Urothelium cell line (cell line): ENCODE data around the gene GDI2.
"Not testable (repeated sequence)": the region's sequence is repeated elsewhere in the genome, so short reads cannot be mapped to it uniquely, and the experiment has no call there.

Experiments used
- DNase-seq: peaks from one replicate; pipeline ENCODE4 v3.0.0; 2011; ENCODE audit warnings: low spot score, mixed read lengths
- FAIRE-seq: peaks from 2 replicates; lab custom pipeline; 2011; peaks lifted over from hg19 to GRCh38; lab: Jason Lieb, UNC

The GDI2 gene

DNA sequence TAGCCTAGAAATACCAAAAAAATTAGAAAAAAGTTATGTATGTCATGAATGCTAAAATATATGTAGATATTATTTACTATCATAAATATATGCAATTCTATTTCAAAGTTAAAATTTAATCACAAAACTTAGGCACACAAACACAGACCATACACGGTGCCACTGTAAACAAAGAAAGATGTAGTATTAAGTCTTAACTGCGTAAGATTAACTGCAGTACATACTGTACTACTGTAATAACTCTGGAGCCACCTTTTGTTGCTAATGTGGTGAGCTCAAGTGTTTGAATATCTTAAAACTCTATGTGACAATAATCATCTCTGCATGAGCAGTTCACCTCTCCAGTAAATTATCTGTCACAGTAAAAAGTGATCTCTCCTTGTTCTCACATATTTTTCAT is 23.6 kb downstream of the GDI2 start:
- FAIRE-seq (no peak), DNase-seq (no peak)

DNA sequence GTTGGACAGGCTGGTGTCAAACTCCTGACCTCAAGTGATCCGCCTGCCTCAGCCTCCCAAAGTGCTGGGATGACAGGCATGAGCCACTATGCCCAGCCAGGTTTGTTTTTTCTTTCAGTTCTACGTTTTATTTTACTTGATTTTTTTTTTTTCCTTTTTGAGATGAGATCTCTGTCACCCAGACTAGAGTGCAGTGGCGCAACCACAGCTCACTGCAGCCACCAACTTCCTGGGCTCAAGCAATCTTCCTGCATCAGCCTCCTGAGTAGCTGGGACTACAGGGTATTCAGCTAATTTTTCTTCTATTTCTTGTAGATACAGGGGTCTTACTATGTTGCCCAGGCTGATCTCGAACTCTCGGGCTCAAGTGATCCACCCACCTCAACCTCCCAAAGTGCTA is 24.3 kb downstream of the GDI2 start:
- FAIRE-seq (no peak), DNase-seq (no peak)

DNA sequence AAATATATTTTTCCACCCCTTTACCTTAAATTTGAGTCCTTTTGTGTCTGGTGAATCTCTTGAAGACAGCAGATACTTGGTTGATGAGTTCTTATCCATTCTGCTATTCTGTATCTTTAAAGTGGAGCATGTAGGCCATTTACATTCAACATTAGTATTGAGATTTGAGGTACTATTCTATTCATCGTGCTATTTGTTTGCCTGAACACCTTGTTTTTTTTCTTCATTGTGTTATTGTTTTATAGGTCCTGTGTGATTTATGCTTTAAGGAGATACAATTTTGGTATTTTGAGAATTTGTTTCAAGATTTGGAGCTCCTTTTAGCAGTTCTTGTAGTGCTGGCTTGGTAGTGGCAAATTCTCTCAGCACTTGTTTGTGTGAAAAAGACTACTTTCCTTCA is 29.9 kb downstream of the GDI2 start:
- FAIRE-seq = no peak
- DNase-seq = no peak

DNA sequence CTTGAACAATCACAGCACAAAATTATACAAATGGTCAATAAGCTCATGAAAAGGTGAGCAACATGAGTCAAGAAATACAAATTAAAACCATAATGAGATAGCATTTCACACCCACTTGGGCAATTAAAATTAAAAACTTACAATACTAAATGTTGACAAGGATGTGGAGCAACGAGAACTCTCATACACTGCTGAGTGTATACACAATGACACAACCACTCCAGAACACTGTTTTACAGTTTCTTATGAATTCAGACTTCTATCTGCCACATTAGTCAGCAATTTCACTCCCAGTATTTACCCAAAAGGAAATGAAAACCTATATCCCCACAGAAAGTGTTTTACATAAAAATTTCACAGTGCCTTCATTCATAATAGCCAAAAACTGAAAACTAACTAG is 31.1 kb downstream of the GDI2 start:
- DNase-seq (no peak), FAIRE-seq (no peak)

DNA sequence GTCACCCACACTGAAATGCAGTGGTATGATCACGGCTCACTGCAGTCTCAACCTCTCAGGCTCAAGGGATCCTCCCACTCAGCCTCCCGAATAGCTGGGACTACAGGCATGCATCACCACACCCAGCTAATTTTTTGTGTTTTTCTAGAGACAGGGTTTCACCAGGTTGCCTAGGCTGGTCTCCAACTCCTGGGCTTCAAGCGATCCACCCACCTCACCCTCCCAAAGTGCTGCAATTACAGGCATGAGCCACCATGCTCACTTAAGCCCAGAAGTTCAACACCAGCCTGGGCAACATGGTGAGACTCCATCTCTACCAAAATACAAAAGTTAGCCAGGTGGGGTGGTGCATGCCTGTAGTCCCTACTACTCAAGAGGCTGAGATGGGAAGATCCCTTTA is 33.5 kb downstream of the GDI2 start:
- no peak for DNase-seq
- FAIRE-seq = no peak

DNA sequence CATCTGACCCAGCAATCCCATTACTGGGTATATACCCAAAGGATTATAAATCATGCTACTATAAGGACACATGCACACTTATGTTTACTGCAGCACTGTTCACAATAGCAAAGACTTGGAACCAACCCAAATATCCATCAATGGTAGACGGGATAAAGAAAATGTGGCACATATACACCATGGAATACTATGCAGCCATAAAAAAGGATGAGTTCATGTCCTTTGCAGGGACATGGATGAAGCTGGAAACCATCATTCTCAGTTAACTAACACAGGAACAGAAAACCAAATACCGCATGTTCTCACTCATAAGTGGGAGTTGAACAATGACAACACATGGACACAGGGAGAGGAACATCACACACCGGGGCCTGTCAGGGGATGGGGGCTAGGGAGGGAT is 35.5 kb downstream of the GDI2 start:
- FAIRE-seq, DNase-seq: not testable (repeated sequence)

DNA sequence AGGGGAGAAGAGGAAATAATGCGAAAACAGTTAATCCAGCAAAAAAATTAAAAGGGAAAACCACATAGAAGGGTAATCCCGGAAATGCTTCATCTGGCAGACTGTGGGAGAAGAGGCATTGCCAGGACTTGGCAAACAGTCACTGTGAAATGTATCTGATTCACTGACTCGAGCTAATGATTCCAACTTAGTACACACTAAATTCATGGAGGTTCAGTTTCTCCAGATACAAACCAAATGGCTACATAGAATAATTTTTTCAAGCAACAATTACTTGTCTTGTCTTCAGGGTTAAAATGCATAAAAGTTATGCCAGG is 36.4 kb downstream of the GDI2 start:
- FAIRE-seq = no peak
- no peak for DNase-seq

DNA sequence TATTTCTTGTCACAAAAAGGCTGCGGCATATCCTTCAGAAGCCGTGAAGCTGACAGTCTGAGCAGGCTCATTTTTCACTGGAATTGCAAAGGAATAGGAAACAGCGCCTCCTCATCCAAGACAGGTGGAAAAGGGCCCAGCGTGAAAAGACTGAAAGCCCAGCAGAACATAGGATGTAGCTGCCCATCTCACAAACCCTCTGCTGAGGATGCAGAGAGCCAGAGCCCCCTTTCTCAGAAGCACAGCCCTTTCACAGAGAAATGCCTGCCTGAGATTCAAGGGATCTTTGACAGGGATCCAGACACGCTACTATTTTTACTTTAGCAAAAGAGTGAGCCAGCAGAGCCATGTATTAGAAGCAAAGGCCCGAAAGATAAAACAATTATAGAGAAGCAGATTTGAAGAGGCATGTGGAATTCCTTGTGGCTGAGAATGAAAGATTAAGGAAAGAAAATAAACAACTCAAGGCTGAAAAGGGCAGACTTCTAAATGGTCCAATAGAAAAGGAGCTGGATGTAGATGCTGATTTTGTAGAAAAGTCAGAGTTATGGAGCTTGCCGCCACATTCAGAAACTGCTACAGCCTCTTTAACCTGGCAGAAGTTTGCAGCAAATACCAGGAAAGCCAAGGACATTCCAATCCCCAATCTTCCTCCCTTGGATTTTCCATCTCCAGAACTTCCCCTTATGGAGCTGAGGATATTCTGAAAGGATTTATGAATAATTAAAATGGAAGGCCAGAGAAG is 36.9 kb downstream of the GDI2 start:
- DNase-seq (no peak), FAIRE-seq (no peak)

DNA sequence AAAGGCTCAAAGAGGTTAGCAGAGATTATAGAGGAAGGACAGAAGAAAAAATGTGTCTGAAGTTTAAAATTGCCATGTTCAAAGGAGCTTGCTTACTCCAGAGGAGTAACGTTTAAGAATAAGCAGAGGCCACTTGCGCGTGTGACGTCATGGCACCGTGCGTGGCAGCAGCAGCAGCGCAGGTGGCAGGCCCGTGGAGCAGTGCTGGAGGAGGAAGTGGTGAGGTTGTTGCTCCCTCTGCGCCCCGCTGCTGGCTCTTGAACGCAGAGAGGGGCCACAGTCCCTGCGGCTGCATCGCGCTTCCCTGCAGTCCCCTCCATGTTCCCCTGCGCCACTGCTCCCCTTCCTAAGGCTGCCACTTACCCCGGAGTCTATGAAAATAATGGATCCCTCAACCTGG is 37.5 kb downstream of the GDI2 start:
- FAIRE-seq = no peak

DNA sequence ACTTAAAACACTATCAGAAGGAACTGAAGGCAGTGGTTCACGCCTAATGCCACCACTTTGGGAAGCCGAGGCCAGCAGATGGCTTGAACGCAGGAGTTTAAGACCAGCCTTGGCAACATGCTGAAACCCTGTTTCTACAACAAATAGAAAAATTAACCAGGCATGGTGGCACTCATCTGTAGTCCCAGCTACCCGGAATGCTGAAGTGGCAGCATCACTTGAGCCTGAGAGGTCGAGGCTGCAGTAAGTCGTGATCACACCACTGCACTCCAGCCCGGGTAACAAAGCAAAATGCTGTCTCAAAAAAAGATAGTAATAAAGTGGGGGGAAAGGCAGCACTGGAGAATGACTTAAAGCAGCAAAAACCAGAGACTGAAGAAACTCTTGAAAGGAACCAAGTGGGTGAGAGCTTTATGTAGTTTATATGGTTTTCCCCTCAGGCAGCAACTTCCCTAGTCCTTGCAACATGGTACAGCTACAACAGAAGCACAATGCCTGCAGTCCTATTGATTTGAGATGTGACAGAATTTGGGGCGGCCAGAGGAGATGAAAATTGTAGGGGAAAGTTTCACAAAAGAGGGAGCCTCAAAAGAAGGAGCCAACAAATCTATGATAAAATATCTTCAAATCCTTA is 38.1 kb downstream of the GDI2 start:
- FAIRE-seq (no peak), DNase-seq (no peak)

More for the DNA sequence above, 37.5 kb downstream of the GDI2 start:
- no peak for DNase-seq

DNA sequence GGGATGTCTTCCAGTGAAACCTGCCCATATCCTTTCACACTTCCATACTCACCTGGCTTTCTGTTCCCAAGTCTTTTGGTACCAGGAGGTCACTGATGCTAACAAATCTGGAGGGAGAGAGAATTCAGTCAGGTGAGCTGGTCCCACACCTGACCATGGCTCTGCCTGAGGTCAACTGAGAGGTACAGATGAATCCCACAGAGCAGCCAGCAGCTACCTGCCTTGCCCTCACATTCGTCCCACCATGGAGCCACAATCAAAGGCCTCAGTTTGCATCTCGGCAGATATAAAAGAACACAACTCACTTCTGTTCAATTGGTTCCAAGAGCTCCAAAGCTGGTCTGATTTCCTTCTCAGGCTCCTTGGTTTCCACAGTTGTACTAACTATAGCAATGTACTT is 47.0 kb downstream of the GDI2 start:
- no peak for FAIRE-seq
- no peak for DNase-seq

DNA sequence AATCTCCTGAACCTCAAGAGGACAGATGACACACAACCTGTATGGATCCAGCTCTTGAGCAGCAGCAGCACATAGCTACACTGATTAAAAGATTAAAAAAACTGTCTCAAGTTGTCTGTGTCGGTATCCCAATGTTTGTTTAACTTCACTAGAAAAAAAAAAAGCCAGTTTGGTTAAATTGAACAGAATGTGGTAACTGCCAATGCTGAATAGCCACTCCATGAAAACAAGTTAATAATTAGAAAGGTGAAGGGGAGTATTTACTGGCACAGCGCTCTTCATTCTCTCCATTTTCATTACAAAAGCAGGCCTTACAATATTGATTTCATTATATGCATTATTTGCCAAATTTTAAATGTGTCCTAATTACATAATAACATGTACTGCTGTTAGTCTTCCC is 47.6 kb downstream of the GDI2 start:
- FAIRE-seq (no peak), DNase-seq (no peak)

DNA sequence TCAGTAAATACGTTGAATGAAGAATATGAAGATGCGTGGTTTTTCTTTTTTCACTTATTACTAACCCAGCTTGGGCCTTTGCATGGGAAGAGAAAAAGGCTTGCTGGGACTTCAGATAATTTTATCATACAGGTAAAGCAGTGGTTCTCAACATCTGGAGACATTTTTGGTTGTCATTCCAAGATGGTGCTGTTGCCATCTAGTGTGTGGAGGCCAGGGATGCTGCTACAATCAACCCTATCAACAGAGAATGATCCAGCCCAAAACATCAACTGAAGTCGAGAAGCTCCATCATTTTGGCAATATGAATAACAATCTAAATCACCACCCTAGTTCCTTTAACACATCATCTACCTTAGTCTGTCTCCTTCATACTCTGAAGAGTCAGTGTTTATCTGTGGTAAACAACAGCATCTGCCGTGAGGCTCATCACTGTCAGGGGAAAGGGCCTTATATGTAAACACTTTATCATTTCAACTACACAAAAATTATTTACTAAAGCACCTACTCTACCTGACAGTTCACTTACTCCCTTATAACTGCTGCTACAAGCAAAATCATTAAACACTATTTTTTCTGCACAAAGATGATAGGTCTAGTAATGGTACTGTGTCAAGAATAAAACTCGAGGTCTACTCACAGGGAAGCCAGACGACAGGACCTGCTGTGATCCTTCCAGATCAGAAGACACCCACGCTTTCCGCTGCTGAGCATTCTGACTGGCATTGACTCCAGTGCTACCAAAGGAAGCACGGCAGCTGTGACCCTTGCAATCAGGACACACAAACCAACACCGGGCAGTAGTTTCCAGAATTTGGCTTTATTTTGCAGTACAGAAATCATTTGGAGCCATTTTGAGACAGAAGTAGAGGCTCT is 48.6 kb downstream of the GDI2 start:
- FAIRE-seq (no peak), DNase-seq (no peak)

DNA sequence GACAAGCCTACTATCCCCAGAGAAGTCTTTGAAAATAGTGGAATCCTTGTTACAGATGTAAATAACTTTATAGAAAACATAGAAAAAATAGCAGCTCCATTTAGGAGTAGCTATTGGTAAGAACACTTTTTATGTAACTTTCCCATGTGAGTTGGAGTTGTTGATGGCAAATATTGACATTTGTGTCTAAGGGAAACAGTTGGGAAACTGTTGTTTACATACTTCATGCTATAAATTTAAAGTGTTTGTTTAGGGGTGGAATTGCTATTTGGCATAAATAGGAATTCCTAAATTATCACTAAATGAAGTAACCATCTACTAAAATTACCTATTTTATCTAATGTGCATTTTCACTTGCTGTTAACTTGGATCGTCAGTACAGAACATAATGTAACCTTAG is 50.7 kb downstream of the GDI2 start:
- DNase-seq (no peak), FAIRE-seq (no peak)

DNA sequence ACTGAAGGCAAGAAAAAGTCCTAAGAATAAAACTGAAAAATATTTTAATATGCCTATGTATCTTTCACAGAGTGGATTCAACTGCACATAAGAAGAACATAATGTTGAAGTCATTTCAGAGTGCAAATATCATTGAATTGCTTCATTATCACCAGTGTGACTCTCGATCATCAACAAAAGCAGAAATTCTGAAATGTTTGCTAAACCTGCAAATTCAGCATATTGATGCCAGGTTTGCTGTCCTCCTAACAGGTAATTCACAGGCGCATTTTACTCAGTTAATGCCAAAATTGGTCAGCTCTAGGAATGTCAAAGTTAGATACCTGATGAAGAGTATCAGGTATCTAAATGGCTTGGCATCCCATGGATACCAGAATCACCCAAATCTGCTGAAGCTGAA is 52.0 kb downstream of the GDI2 start:
- DNase-seq (no peak), FAIRE-seq (no peak)

DNA sequence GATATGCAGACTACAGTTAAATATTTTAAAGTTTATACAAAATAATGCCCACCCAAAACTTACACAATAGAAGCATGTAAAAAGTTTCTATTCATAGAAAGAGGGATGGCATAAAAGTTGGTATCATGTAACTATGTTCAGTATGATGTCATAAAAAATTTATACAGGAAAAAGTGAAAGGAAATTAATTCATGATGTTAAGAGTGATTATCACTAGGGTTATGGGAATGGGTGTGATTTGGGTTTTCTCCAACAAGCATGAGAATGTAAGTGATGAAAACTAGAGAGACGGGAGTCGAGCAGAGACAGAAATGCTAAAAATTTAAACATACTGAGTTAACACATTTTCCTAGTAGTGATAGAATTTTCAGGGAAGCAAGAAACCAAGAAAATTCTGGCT is 52.7 kb downstream of the GDI2 start:
- DNase-seq = no peak

DNA sequence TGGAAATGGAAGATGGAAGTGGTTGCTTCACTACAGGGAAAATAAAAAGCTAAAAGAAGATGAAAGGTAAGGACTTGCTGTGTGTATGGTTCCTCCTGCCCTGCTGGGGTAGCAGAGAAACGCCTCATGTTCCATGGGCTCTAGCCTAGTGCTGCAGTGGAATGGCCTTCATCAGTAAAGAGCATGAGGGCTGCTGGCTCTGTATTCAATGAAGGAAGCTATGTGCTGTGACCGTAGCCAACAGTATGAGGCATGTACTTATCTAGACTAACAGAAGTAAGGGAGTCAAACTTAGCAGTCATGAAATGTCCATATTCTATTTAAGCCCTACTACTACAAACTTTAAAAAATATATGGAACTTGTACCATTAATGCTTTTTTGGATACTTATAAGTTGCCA is 54.3 kb downstream of the GDI2 start:
- no peak for DNase-seq
- FAIRE-seq = no peak

More for the DNA sequence above, 52.7 kb downstream of the GDI2 start:
- no peak for FAIRE-seq

DNA sequence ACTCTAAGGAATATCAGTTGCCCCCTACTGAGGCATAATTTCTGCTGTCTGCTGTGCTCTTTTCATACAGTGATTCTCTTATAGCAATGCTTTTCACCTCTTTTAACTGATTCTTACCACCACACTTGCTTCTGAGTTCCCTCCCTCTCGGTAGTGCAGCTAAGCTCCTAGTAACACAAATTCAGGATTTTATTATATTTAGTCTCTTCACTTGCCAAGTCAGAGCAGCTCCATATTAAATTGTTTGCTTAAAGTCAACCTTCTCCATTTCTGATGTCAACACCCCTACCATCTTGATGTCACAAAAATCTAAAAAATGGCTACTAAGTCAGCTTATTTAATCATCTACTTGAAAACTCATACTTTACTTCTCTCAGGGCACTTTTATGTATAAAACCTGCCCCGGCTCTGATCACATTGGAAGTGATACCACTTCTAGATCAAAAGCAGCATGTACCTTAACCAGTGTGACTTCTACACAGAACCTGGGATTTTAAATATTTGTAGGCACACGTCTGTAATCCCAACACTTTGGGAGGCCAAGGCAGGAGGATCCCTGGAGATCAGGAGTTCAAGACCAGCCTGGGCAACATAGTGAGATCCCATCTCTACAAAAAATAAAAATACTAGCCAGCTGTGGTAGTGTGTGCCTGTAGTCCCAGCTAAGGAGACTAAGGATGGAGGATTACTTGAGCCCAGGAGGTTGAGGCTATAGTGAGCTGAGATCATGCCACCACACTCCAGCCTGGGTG is 55.3 kb downstream of the GDI2 start:
- DNase-seq (no peak), FAIRE-seq (no peak)

DNA sequence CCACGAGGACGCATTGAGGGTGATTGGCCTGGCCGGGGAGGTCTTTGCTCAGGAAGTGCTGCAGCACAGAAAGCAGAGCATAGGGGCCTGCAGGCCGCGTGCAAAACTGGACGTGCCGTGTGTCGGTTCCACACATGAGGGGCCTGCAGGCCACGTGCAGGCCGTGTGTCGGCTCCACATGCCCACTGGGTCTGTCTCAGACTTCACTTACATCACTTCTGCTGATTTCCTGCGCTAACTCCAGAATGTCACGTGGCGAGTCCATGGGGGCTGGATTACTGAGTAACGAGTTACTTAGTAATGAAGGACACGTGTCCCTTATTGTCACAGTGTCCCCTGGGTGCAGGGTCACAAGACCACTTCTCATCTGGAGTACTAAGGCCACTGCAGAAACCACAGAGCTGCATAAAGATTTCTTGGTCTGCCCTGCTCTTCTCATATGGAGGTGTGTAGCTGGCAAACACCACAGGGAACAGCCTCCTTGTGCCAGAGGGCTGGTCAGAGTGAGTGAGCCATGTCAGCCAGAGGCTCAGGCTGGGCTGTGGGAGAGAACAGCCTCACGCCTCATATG is 60.8 kb downstream of the GDI2 start:
- no peak for FAIRE-seq
- no peak for DNase-seq

DNA sequence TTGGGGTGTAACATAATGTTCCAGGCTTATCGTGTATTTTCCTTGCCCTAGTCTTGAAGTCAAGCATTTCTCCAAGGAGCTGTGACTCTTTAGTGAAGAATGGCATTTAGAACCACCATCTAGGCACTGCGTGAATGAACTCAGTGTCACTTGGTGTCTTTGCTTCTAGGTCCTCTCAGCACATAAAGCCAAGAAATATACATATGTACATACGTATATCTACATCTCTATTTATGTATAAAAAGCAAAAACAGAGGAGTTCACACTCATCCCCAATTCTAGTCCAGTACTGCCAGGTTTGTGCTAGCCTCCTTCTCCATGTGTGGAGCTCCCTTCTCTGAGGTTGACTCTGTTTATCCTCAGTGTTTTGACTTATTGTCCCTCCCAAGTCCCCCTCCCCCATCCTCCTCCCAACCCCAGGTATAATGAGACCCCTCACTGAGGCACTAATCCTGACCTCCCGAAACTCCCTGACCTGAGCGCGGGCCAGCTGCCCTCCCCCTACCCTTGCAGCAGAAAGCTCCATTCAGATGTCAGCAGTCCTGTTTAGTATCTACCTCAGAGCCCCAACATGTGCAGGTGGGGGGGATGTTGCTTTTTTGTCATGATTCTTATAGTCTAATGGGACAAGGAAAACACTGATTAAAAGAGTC is 61.5 kb downstream of the GDI2 start:
- no peak for FAIRE-seq
- DNase-seq = no peak
